ENCODE data around the gene FLT3.
A peak's percentile ranks its signal among the peaks of the same experiment; 100 is the strongest.

Gene FLT3

GRCh38 chr13:27962128-27962841 is 138.1 kb downstream of the FLT3 start:
- DNase-seq (ENCODE audit: low read depth in 2 of 3, low spot score in 2 of 3), result no peak

DNA sequence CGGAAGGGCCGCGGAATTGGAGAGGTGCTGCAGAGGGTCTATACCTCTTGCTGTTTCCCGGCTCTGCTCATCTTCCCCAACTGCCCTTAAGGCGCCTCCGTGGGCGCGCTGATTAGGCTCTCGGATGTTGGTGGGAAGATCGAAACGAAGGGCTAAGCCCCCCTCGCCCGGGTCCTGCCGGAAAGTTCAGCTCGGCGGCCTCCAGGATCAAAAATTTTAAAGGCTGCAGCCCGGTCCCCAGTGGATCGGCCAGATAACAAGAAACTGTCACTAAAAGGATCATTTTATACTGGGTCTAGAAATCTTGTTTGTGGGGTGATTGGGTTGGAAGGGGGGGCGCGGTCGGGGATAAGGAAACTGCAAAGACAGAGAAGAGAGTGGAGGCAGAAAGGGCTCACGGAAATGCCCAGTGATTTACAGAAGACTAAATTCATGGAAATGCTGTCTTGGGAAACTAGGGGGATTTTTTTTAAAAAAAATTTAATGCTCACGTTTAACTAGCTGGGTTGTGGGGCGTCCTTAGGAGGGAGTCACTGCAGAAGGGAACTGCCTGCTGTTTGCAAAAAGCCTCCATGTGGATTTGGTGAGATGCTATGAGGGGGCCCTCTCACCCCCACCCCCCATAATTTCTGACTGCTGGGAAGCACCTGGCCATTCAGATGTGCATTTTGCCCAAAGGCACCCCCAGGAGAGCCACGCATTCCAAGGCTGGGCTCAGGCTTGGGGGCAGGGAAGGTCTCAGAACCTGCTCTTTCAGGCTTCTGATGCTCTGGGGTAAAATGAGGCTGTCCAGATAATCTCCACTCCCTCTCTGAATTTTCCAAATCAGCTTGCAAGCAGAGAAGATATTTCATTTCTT is 138.9 kb downstream of the FLT3 start:
- no peak for DNase-seq (ENCODE audit: low read depth in 2 of 3, low spot score in 2 of 3)

DNA sequence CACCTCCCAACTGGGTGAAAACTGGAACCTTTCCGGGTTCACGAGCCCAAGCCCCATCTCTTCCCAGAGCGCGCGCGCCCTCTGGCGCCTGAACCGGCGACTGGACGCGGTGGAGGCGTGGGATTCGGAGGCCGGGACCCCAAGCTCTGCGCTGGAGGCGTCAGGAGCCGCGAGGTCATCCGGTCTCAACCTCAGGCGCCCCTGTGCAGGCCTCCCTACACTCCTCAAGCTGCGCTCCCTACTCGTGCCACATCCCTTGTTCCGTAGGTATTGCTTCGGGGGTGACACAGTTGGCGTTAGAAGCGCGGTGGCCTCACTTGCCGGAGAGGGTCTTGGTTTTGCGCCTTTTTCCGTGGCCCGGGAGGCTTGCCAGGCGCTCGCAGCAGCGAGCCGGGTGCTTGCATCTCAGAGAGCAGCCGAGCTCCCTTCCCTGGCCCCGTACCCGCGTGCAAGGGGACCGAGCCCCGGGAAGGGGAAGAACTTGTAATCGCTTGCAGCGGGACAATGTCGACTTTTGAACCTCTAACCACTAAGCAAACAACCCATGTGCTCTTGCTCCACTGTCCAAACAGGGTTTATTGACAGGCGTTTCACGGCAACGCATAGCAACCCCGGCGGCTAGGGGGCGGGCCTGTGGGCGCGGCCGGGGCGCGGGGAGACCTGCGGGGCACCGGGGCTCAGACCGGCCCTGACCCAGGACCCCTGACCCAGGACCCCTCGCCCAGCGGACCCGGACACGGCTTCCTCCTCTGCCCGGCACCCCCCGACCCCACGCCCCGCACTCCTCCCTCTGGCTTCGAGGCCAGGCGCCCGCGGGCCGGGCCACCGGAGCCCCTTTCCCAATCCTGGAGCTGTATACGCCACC is 139.8 kb downstream of the FLT3 start:
- DNase-seq (ENCODE audit: low read depth in 2 of 3, low spot score in 2 of 3), result no peak

DNA sequence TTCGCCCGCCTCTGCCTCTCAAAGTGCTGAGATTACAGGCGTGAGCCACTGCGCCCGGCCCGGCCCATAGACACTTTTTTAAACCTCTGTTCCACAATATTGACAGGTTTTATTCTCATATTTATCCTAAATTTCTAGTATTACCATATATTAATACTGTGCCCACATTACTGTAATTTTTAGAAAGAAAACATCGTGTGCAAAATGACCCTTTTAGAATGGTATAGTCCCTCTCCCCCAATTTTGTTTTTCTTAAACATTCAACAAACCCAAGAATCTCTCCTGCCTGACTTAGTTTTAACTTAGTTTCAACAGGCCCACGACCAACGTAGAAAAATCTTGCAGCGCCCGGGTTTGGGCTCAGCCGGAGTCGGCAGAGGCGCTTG is 140.4 kb downstream of the FLT3 start:
- no peak for DNase-seq (ENCODE audit: low read depth in 2 of 3, low spot score in 2 of 3)

GRCh38 chr13:27956576-27957300 is 143.6 kb downstream of the FLT3 start:
- DNase-seq (ENCODE audit: low read depth in 2 of 3, low spot score in 2 of 3), result no peak

DNA sequence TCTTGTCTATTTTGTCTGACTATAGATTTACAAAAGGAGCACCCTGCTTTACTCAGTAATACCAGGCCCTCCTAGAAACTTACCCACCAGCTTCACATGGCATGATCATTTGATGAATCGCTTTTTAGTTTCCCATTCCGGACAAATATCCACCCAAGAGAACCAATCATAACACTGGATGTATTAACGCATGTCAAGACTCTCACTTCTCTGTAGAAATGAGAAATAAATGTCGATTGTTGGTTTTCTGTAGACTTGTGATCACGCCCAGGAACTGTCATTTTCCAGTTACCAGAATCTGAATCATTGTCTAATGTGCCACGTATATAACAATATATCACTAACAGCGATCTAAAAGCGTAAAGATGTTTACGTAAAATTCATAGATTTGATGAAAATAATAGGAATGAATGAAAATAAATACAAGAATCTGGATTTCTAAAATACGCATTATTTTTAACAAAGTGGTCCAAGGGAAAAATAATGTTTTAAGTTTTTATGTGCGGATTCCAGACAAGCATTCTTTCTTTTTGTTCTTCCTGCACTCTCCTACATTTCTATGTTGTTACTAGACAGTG is 145.3 kb downstream of the FLT3 start:
- no peak for DNase-seq (ENCODE audit: low read depth in 2 of 3, low spot score in 2 of 3)

DNA sequence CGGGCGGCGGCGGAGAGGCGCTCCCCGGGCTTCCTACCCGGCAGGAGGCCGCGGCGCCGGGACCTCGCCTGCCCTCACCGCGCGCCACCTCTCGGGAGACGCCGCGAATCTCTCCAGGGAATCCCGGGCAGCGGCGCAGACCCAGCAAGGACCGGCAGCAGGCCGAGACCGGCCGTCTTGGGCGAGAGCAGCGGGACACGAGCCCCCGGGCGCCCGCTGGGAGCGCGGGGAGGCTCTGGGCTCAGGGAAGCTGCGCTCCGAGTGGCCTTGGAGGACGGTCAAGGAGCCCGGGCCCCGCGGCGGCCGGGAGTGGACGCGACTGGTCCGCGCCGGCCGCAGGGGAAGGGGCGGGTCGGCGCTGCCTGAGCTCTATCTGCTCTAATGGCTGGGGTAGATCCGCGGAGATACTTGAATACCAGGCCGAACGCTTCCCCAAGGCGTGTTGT is 145.9 kb downstream of the FLT3 start:
- no peak for DNase-seq (ENCODE audit: low read depth in 2 of 3, low spot score in 2 of 3)

GRCh38 chr13:27953676-27954405 is 146.5 kb downstream of the FLT3 start:
- DNase-seq (ENCODE audit: low read depth in 2 of 3, low spot score in 2 of 3), result peak in 2 of 3 experiments; percentile 54 to 58
